Sigmoid colon (tissue), 7 donors: ENCODE results near the gene SIPA1. TPM values are rescaled to one million over a fixed set of nuclear protein-coding genes. Genes with fewer than 3 reads are reported as not detected.

ENCODE experiments used
- DNase-seq: peaks from one replicate; pipeline ENCODE4 v3.0.0-alpha.2; 2019
- H3K27ac ChIP-seq, 4 donors: fragments of 200-600 bp; sonication (generic); one replicate each; pipeline ENCODE4 v1.5.1; 2016 to 2019; ENCODE audit warnings: mild to moderate bottlenecking in 1 of 4
- H3K27me3 ChIP-seq, 3 donors: fragments of 200-600 bp; sonication (generic); one replicate each; pipeline ENCODE4 v1.5.1; 2019; ENCODE audit warnings: mild to moderate bottlenecking in 1 of 3
- H3K36me3 ChIP-seq, 4 donors: fragments of 200-600 bp; sonication (generic); one replicate each; pipeline ENCODE4 v1.5.1; 2016 to 2019
- H3K4me1 ChIP-seq, 4 donors: fragments of 200-600 bp; sonication (generic); one replicate each; pipeline ENCODE4 v1.5.1; 2017 to 2019
- H3K4me3 ChIP-seq, 4 donors: fragments of 200-600 bp; sonication (generic); one replicate each; pipeline ENCODE4 v1.5.1; 2017 to 2019; ENCODE audit warnings: mild to moderate bottlenecking in 2 of 4, moderate library complexity in 1 of 4
- H3K9me3 ChIP-seq, 4 donors: fragments of 200-600 bp in 3 of 4; sonication (generic) in 3 of 4; one replicate each; pipeline versions ENCODE4 v1.5.1 to v1.6.1; 2013 to 2019
- EP300 ChIP-seq, 4 donors: sonication (generic); formaldehyde crosslinking; IDR thresholded peaks; one replicate each; pipeline ENCODE4 v1.6.1; 2017; ENCODE audit warnings: antibody characterized with exemption in 4 of 4
- POLR2A ChIP-seq, 2 donors: fragments of 450-650 bp; IDR thresholded peaks; one replicate each; pipeline ENCODE4 v1.6.1; 2016; ENCODE audit warnings: antibody characterized with exemption in 2 of 2, mild to moderate bottlenecking in 2 of 2, moderate library complexity in 2 of 2
- POLR2AphosphoS5 ChIP-seq, 4 donors: sonication (generic); formaldehyde crosslinking; IDR thresholded peaks; one replicate each; pipeline ENCODE4 v1.6.1; 2017; ENCODE audit warnings: antibody characterized with exemption in 4 of 4
- WGBS, 2 donors: extraction: QIAGEN DNeasy Blood & Tissue Kit; methylation state at CpG; one replicate each; pipeline ENCODE4 v1.1.7; 2013; 5-methylcytosine and 5-hydroxymethylcytosine counted together
- intact Hi-C: fragments of 100-400 bp; cut with DNase I; formaldehyde crosslinking; loops from one replicate; pipeline ENCODE4 v1.15.1; 2023
- polyA plus RNA-seq, 3 donors: library from polyadenylated mRNA; stranded (reverse); fragments of 200-250 nt; gene quantifications; one replicate each; pipeline ENCODE4 v1.2.3, GENCODE V29; 2013
- total RNA-seq, 4 donors: library from RNA; depleted of rRNA; stranded (reverse); fragments of >200 nt; gene quantifications; one replicate each; pipeline ENCODE4 v1.1.0, GENCODE V29; 2016
- TF ChIP-seq, protein P1 (sequence below), 4 experiments: fragments of 450-650 bp in 3 of 4; fragments of 200-600 bp in 1 of 4; IDR thresholded peaks; one replicate each; pipeline ENCODE4 v1.5.1; 2016 to 2019; ENCODE audit warnings: antibody characterized with exemption in 4 of 4, mild to moderate bottlenecking in 3 of 4, moderate library complexity in 2 of 4
- donor health status: healthy with polysubstance abuse.
- donor health status: Bipolar disorder and iron deficiency.
- donor health status: healthy.

Gene SIPA1
- total and polyA plus RNA-seq, 7 donors, result 19.9 to 53.6 (median 30.7) TPM

DNA sequence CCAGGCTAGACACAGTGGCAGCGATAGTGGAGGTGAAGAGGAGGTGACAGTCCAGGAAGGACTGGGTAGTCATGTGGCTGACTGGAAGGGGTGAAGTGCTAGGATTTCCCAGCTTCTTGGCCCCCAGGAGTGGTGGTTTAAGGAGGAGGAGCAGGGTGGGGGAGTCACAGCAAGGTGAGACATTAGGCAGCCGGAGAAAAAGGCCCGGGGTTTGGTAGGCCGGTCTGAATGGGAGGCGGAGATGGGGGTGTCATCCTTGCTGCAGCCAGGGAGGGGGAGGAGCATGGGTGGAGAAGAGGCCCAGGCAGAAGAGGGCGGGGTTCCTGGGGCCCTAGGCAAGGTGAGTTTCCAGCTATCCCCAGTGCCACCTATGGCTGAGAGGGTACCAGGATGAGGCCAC, 6.1 kb downstream of the SIPA1 start:
- 23 to 65% methylated on average over 6 of the region's 6 CpGs for WGBS, 2 donors
- H3K9me3 ChIP-seq, result no peaks in the 10 kb centered on the region
- TF ChIP-seq POLR2AphosphoS5 (IDR thresholded peaks at IDR 0.05) (no peak), EP300 (IDR thresholded peaks at IDR 0.05) (no peak), POLR2A (IDR thresholded peaks at IDR 0.05) (no peak)
- TF ChIP-seq, protein P1, sequence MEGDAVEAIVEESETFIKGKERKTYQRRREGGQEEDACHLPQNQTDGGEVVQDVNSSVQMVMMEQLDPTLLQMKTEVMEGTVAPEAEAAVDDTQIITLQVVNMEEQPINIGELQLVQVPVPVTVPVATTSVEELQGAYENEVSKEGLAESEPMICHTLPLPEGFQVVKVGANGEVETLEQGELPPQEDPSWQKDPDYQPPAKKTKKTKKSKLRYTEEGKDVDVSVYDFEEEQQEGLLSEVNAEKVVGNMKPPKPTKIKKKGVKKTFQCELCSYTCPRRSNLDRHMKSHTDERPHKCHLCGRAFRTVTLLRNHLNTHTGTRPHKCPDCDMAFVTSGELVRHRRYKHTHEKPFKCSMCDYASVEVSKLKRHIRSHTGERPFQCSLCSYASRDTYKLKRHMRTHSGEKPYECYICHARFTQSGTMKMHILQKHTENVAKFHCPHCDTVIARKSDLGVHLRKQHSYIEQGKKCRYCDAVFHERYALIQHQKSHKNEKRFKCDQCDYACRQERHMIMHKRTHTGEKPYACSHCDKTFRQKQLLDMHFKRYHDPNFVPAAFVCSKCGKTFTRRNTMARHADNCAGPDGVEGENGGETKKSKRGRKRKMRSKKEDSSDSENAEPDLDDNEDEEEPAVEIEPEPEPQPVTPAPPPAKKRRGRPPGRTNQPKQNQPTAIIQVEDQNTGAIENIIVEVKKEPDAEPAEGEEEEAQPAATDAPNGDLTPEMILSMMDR (IDR thresholded peaks at IDR 0.05), result no peak
- DNase-seq, result no peak
- intact Hi-C loops, result no loop called here
- no peak overlapping the region for H3K27ac ChIP-seq
- peaks cover 0 to 37% (median 6%) of the 10 kb centered on the region in 4 donors for H3K36me3 ChIP-seq
- no peak overlapping the region for H3K4me3 ChIP-seq
- H3K27me3 ChIP-seq, result no peaks in the 10 kb centered on the region
- H3K4me1 ChIP-seq, result peaks cover 0 to 43% (median 36%) of the 10 kb centered on the region in 4 donors

DNA sequence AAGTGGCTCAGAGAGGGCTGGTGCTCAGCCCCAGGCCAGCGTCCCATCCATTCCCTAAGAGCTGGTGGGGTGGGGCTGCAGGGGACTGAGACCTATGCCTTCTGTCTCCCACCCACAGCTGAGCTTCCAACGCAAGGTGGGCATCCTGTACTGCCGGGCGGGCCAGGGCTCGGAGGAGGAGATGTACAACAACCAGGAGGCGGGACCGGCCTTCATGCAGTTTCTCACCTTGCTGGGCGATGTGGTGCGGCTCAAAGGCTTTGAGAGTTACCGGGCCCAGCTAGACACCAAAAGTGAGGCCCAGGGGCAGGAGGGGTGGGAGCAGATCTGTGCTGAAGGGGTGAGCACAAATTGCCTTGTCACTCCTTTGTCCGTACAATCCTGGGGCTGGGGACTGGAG, 6.9 kb downstream of the SIPA1 start:
- intact Hi-C loops, result no loop called here
- no peak overlapping the region for H3K27ac ChIP-seq
- peaks cover 0 to 39% (median 27%) of the 10 kb centered on the region in 4 donors for H3K4me1 ChIP-seq
- TF ChIP-seq POLR2A (IDR thresholded peaks at IDR 0.05) (no peak), EP300 (IDR thresholded peaks at IDR 0.05) (no peak), POLR2AphosphoS5 (IDR thresholded peaks at IDR 0.05) (no peak)
- TF ChIP-seq, protein P1 (IDR thresholded peaks at IDR 0.05), result no peak
- H3K9me3 ChIP-seq, result no peaks in the 10 kb centered on the region
- no peak overlapping the region for H3K4me3 ChIP-seq
- H3K27me3 ChIP-seq, result no peaks in the 10 kb centered on the region
- DNase-seq, result no peak
- peaks cover 0 to 46% (median 8%) of the 10 kb centered on the region in 4 donors for H3K36me3 ChIP-seq
- 84 to 89% methylated on average over 11 of the region's 11 CpGs for WGBS, 2 donors

DNA sequence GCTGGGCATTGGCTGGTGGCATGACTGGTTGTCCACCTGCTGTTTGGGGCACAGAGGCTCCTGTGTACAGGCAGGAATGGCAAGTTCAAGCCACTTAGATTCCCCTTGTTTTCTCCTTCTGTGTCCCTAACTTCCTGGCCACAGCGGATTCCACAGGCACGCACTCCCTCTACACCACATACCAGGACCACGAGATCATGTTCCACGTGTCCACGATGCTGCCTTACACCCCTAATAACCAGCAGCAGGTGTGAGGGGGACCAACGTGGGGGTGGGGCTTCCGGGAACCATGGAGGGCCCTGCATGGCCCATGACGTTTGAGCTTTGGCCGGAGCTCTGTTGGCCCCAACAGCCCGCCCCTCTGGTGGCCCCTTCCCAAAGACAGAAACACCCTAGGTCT, 7.8 kb downstream of the SIPA1 start:
- Histone ChIP-seq H3K36me3 (peaks cover 0 to 55% (median 15%) of the 10 kb centered on the region in 4 donors), H3K27ac (no peak overlapping the region)

DNA sequence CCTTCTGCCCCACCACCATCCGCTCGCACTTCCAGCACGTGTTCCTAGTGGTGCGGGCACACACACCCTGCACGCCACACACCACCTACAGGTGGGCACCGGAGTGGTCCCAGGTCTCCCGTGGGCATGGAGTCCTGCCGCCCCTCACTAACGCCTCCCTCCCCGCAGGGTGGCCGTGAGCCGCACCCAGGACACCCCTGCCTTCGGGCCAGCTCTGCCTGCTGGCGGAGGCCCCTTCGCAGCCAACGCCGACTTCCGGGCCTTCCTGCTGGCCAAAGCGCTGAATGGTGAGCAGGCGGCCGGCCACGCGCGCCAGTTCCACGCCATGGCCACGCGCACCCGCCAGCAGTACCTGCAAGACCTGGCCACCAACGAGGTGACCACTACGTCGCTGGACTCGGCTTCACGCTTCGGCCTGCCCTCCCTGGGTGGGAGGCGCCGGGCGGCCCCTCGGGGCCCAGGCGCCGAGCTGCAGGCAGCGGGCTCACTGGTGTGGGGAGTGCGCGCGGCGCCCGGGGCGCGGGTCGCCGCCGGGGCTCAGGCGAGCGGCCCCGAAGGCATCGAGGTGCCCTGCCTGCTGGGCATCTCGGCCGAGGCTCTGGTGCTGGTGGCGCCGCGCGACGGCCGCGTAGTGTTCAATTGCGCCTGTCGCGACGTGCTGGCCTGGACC, 8.5 kb downstream of the SIPA1 start:
- no peaks in the 10 kb centered on the region for H3K27me3 ChIP-seq
- no peak for DNase-seq
- 78 to 84% methylated on average over 68 of the region's 68 CpGs for WGBS, 2 donors
- H3K27ac ChIP-seq, result peak overlapping the region in 2 of 4 donors; percentile 28 to 54
- H3K36me3 ChIP-seq, result peaks cover 0 to 58% (median 12%) of the 10 kb centered on the region in 4 donors
- H3K4me1 ChIP-seq, result peaks cover 0 to 31% (median 20%) of the 10 kb centered on the region in 4 donors
- H3K9me3 ChIP-seq, result no peaks in the 10 kb centered on the region
- intact Hi-C loops, result no loop called here
- no peak for TF ChIP-seq POLR2AphosphoS5 (IDR thresholded peaks at IDR 0.05)
- TF ChIP-seq EP300 (IDR thresholded peaks at IDR 0.05), result no peak
- TF ChIP-seq, protein P1 (IDR thresholded peaks at IDR 0.05), result no peak
- TF ChIP-seq POLR2A (IDR thresholded peaks at IDR 0.05), result no peak
- H3K4me3 ChIP-seq, result peak overlapping the region in 2 of 4 donors; percentile 37 to 44

More for the DNA sequence above, 7.8 kb downstream of the SIPA1 start:
- Histone ChIP-seq H3K9me3 (no peaks in the 10 kb centered on the region), H3K27me3 (no peaks in the 10 kb centered on the region), H3K4me3 (no peak overlapping the region), H3K4me1 (peaks cover 0 to 30% (median 19%) of the 10 kb centered on the region in 4 donors)
- 68 to 80% methylated on average over 10 of the region's 10 CpGs for WGBS, 2 donors
- no peak for DNase-seq
- intact Hi-C loops, result no loop called here
- TF ChIP-seq POLR2AphosphoS5 (IDR thresholded peaks at IDR 0.05) (no peak), EP300 (IDR thresholded peaks at IDR 0.05) (no peak), POLR2A (IDR thresholded peaks at IDR 0.05) (no peak)
- TF ChIP-seq, protein P1 (IDR thresholded peaks at IDR 0.05), result no peak
